HG02678 (cell line): ENCODE data around the gene ARSB.
"Not testable (repeated sequence)": the region's sequence is repeated elsewhere in the genome, so short reads cannot be mapped to it uniquely, and the experiment has no call there.

Experiments
- ATAC-seq: cut with Tn5 transposase; IDR thresholded peaks from one replicate; pipeline ENCODE4 v1.9.1; 2021; ENCODE audit warnings: mild to moderate bottlenecking, moderate library complexity; ENCODE audit not compliant: unreplicated experiment

Gene ARSB

GRCh38 chr5:78758169-78758839 lies 226.8 kb downstream of the ARSB start:
- peak; percentile 73 for ATAC-seq

- peak; percentile 54 for ATAC-seq
These were observed 227.6 kb downstream of the ARSB start for GRCh38 chr5:78757269-78758053.

- no peak for ATAC-seq
These were observed 228.3 kb downstream of the ARSB start for GRCh38 chr5:78756858-78757257.

GRCh38 chr5:78755822-78756429 lies 229.2 kb downstream of the ARSB start:
- ATAC-seq = no peak

GRCh38 chr5:78754655-78755054 lies 230.5 kb downstream of the ARSB start:
- ATAC-seq = no peak

- no peak for ATAC-seq
These were observed 232.0 kb downstream of the ARSB start for GRCh38 chr5:78753093-78753531.

GRCh38 chr5:78751872-78752271 lies 233.2 kb downstream of the ARSB start:
- no peak for ATAC-seq

GRCh38 chr5:78750281-78750680 lies 234.8 kb downstream of the ARSB start:
- no peak for ATAC-seq

- no peak for ATAC-seq
These were observed 237.3 kb downstream of the ARSB start for GRCh38 chr5:78747705-78748359.

GRCh38 chr5:78747055-78747454 lies 238.1 kb downstream of the ARSB start:
- no peak for ATAC-seq

- no peak for ATAC-seq
These were observed 238.9 kb downstream of the ARSB start for GRCh38 chr5:78746021-78746770.

GRCh38 chr5:78744951-78745534 lies 240.1 kb downstream of the ARSB start:
- ATAC-seq = no peak

GRCh38 chr5:78741019-78741418 lies 244.1 kb downstream of the ARSB start:
- ATAC-seq = no peak

GRCh38 chr5:78738693-78739300 lies 246.3 kb downstream of the ARSB start:
- no peak for ATAC-seq

GRCh38 chr5:78738104-78738503 lies 247.0 kb downstream of the ARSB start:
- no peak for ATAC-seq

- no peak for ATAC-seq
These were observed 249.2 kb downstream of the ARSB start for GRCh38 chr5:78735834-78736463.

- no peak for ATAC-seq
These were observed 250.2 kb downstream of the ARSB start for GRCh38 chr5:78734950-78735349.

GRCh38 chr5:78734094-78734845 lies 250.8 kb downstream of the ARSB start:
- ATAC-seq = no peak

- ATAC-seq = not testable (repeated sequence)
These were observed 252.4 kb downstream of the ARSB start for GRCh38 chr5:78732721-78733120.
